B cell (primary cell): ENCODE measurements around the gene TGFBR3. TPM values are rescaled to one million over a fixed set of nuclear protein-coding genes. Genes with fewer than 3 reads are reported as not detected.

Experiments
- ATAC-seq: fragments of 200-7000 bp; cut with Tn5 transposase; one replicate; pipeline ENCODE4 v1.10.0; 2021; ENCODE audit warnings: low read depth, mild to moderate bottlenecking, moderate number of reproducible peaks, moderate library complexity
- CTCF ChIA-PET: fragments of 350-600 bp; sonication (Branson Sonifier 250); formaldehyde crosslinking; loops from one replicate; lab custom pipeline; 2021; ENCODE audit warnings: antibody characterized with exemption, inconsistent platforms; lab: Charles Lee
- POLR2A ChIA-PET: fragments of 350-600 bp; sonication (Branson Sonifier 250); formaldehyde crosslinking; loops from one replicate; lab custom pipeline; 2021; ENCODE audit warnings: antibody characterized with exemption; lab: Charles Lee
- DNase-seq: peaks from one replicate; pipeline ENCODE4 v3.0.0; 2013
- H2AFZ ChIP-seq: 2 replicates; pipeline ENCODE4 v1.6.1; 2012; ENCODE audit warnings: mild to moderate bottlenecking, low read depth, low read length; ENCODE audit not compliant: insufficient read depth, poor library complexity, severe bottlenecking
- H3K27ac ChIP-seq, 2 donors: 1 replicate in 1 of 2; 2 replicates in 1 of 2; pipeline ENCODE4 v1.5.1; 2012 to 2013; ENCODE audit warnings: low read length in 2 of 2, mild to moderate bottlenecking in 2 of 2, moderate library complexity in 1 of 2
- H3K27me3 ChIP-seq, 4 experiments: fragments of 200-600 bp in 1 of 4; sonication (generic) in 1 of 4; replicated peaks in 1 of 4; 1 replicate in 2 of 4; 2 replicates in 2 of 4; pipeline versions ENCODE4 v1.6.1 to v1.7.0; 2013 to 2016; ENCODE audit warnings: low read length in 3 of 4, mild to moderate bottlenecking in 2 of 4, mixed read lengths in 1 of 4, moderate library complexity in 1 of 4; ENCODE audit not compliant: insufficient read depth in 4 of 4, control insufficient read depth in 3 of 4; ENCODE audit errors: control extremely low read depth in 1 of 4
- H3K36me3 ChIP-seq, 2 experiments: replicated peaks in 1 of 2; 1 replicate in 1 of 2; 2 replicates in 1 of 2; pipeline versions ENCODE4 v1.6.1 to v1.7.1; 2013; ENCODE audit warnings: low read length in 1 of 2; ENCODE audit not compliant: insufficient read depth in 2 of 2, control insufficient read depth in 1 of 2; ENCODE audit errors: control extremely low read depth in 1 of 2, extremely low read depth in 1 of 2
- H3K4me1 ChIP-seq, 2 donors: fragments of 200-600 bp in 1 of 2; sonication (generic) in 1 of 2; 1 replicate in 1 of 2; 2 replicates in 1 of 2; pipeline versions ENCODE4 v1.5.1 to v1.6.1; 2013 to 2017; ENCODE audit warnings: low read length in 2 of 2; ENCODE audit not compliant: control insufficient read depth in 2 of 2, insufficient read depth in 2 of 2
- H3K4me2 ChIP-seq: replicated peaks from 2 replicates; pipeline ENCODE3; 2012; ENCODE audit warnings: mild to moderate bottlenecking, low read depth, low read length; ENCODE audit not compliant: poor library complexity, severe bottlenecking
- H3K4me3 ChIP-seq, 5 experiments: fragments of 200-600 bp in 1 of 5; sonication (generic) in 1 of 5; 1 replicate in 3 of 5; 2 replicates in 2 of 5; pipeline versions ENCODE4 v1.5.1 to v1.7.0; 2011 to 2016; ENCODE audit warnings: low read length in 4 of 5, mild to moderate bottlenecking in 4 of 5, low read depth in 2 of 5, control low read depth in 1 of 5, moderate library complexity in 1 of 5; ENCODE audit not compliant: insufficient read depth in 1 of 5; ENCODE audit errors: control extremely low read depth in 1 of 5, extremely low read depth in 1 of 5
- H3K79me2 ChIP-seq: fragments of 200-600 bp; sonication (generic); one replicate; pipeline ENCODE4 v1.6.0; 2016; ENCODE audit warnings: low read length; ENCODE audit not compliant: control insufficient read depth, insufficient read depth
- H3K9ac ChIP-seq: fragments of 200-600 bp; sonication (generic); 2 replicates; pipeline ENCODE4 v1.6.1; 2017; ENCODE audit warnings: mild to moderate bottlenecking, low read length, moderate library complexity
- H3K9me3 ChIP-seq, 3 donors: one replicate each; pipeline versions ENCODE4 v1.6.1 to v1.7.1; 2013; ENCODE audit warnings: low read length in 2 of 3; ENCODE audit not compliant: control insufficient read depth in 2 of 3, insufficient read depth in 1 of 3; ENCODE audit errors: control extremely low read depth in 1 of 3
- H4K20me1 ChIP-seq: 2 replicates; pipeline ENCODE4 v1.6.0; 2012; ENCODE audit warnings: mild to moderate bottlenecking, low read length; ENCODE audit not compliant: insufficient read depth, control insufficient read depth, poor library complexity, severe bottlenecking
- H3K27ac Mint-ChIP-seq: one replicate; pipeline ENCODE4 v1.8.0; 2021; ENCODE audit warnings: mixed read lengths
- H3K27me3 Mint-ChIP-seq: one replicate; pipeline ENCODE4 v1.8.0; 2021; ENCODE audit warnings: mixed read lengths
- H3K4me1 Mint-ChIP-seq: one replicate; pipeline ENCODE4 v1.8.0; 2021; ENCODE audit warnings: mixed read lengths
- H3K4me3 Mint-ChIP-seq: one replicate; pipeline ENCODE4 v1.8.0; 2021; ENCODE audit warnings: mixed read lengths
- H3K9me3 Mint-ChIP-seq: one replicate; pipeline ENCODE4 v1.8.0; 2022; ENCODE audit warnings: mixed read lengths; ENCODE audit not compliant: insufficient read depth
- EZH2 ChIP-seq: IDR thresholded peaks from 2 replicates; pipeline ENCODE4 v1.6.1; 2012; ENCODE audit warnings: borderline replicate concordance, low read depth, mild to moderate bottlenecking, moderate library complexity, low read length; ENCODE audit not compliant: insufficient read depth, poor library complexity, severe bottlenecking
- WGBS: methylation state at CpG from one replicate; pipeline ENCODE4 v1.1.5; 2013; ENCODE audit warnings: missing lambda C conversion rate; ENCODE audit not compliant: insufficient coverage; 5-methylcytosine and 5-hydroxymethylcytosine counted together
- intact Hi-C: fragments of 100-400 bp; cut with micrococcal nuclease; formaldehyde crosslinking; loops from one replicate; pipeline ENCODE4 v1.10.0; 2022
- polyA plus RNA-seq: library from polyadenylated mRNA; depleted of rRNA; stranded (reverse); fragments of >200 nt; gene quantifications from 2 replicates; pipeline ENCODE4 v1.2.3, GENCODE V29; 2012
- total RNA-seq, 2 donors: library from RNA; stranded (reverse); fragments of 120-200 nt in 1 of 2; gene quantifications; 1 replicate in 1 of 2; 2 replicates in 1 of 2; pipeline versions ENCODE4 v1.2.3 to v1.2.4, GENCODE V29; 2013 to 2022
- TF ChIP-seq, protein P1 (sequence below): fragments of 200-600 bp; IDR thresholded peaks from one replicate; pipeline ENCODE4 v1.8.0; 2022; ENCODE audit warnings: antibody characterized with exemption, mild to moderate bottlenecking

Gene TGFBR3
- total and polyA plus RNA-seq, 2 donors (not counting 1 experiment from before 2014, with no cell fraction given): 0.10 to 0.12 TPM

DNA sequence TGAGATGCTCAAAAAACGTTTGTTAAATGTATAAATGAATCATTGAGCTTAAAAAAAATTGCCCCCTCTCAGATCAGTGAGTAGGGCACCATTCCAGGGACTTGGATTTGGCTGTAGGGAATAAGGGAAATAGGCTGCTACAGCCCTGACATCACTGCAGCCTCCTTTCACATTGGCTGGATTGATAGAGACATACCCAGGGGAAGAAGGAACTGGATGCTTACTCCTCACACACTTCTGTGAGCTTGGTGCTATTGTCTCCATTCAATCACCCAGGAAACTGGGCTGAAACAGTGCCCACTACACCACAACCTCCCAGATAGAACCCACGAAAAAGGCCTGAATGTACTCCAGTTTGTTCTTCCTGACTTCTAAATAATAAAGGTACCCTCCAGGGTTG lies 87.2 kb downstream of the TGFBR3 start:
- H2AFZ ChIP-seq: no peak overlapping the region
- no peak for DNase-seq
- H4K20me1 ChIP-seq: no peaks in the 10 kb centered on the region
- H3K36me3 ChIP-seq: no peaks in the 10 kb centered on the region
- H3K4me2 ChIP-seq: no peak overlapping the region
- intact Hi-C loops: no loop called here
- no peak overlapping the region for H3K27ac ChIP-seq
- ATAC-seq: no peak
- Mint-ChIP-seq H3K4me1 (peaks cover 3% of the 10 kb centered on the region), H3K27me3 (peaks cover 2% of the 10 kb centered on the region), H3K9me3 (no peaks in the 10 kb centered on the region), H3K4me3 (no peak overlapping the region), H3K27ac (no peak overlapping the region)
- no peak overlapping the region for H3K4me3 ChIP-seq
- no peaks in the 10 kb centered on the region for H3K79me2 ChIP-seq
- no peak overlapping the region for H3K9ac ChIP-seq
- ChIA-PET CTCF (no interaction called here), POLR2A (no interaction called here)
- no peaks in the 10 kb centered on the region for H3K27me3 ChIP-seq
- H3K4me1 ChIP-seq: peaks cover 3 to 4% of the 10 kb centered on the region in 2 donors
- 67% methylated on average over 1 of the region's 2 CpGs for WGBS
- TF ChIP-seq, protein P1, sequence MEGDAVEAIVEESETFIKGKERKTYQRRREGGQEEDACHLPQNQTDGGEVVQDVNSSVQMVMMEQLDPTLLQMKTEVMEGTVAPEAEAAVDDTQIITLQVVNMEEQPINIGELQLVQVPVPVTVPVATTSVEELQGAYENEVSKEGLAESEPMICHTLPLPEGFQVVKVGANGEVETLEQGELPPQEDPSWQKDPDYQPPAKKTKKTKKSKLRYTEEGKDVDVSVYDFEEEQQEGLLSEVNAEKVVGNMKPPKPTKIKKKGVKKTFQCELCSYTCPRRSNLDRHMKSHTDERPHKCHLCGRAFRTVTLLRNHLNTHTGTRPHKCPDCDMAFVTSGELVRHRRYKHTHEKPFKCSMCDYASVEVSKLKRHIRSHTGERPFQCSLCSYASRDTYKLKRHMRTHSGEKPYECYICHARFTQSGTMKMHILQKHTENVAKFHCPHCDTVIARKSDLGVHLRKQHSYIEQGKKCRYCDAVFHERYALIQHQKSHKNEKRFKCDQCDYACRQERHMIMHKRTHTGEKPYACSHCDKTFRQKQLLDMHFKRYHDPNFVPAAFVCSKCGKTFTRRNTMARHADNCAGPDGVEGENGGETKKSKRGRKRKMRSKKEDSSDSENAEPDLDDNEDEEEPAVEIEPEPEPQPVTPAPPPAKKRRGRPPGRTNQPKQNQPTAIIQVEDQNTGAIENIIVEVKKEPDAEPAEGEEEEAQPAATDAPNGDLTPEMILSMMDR: no peak
- no peak for TF ChIP-seq EZH2
- H3K9me3 ChIP-seq: no peaks in the 10 kb centered on the region

DNA sequence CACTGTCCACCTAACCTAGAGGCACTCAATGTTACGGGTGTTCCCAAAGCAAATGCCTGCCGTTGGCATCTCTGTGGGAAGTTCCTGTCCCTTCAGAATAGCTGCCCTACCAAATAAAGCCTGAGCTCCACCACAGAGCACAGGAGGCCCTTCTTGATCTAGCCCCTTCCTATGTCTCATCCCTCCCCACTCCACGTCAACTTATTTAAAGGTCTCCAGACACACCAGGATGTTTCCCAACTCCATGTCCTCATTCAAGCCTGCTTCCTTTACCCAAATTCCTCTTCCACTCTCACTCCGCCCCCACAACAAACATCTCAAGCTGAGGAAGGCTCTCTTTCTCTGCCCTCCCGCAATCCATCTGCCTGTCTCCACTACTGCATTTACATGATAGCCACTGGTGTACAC lies 87.7 kb downstream of the TGFBR3 start:
- no peak overlapping the region for H3K4me3 Mint-ChIP-seq
- POLR2A ChIA-PET: no interaction called here
- H3K9me3 ChIP-seq: no peaks in the 10 kb centered on the region
- H3K4me1 Mint-ChIP-seq: no peaks in the 10 kb centered on the region
- H2AFZ ChIP-seq: no peak overlapping the region
- peaks cover 2% of the 10 kb centered on the region for H3K27me3 Mint-ChIP-seq
- H3K4me2 ChIP-seq: no peak overlapping the region
- 92% methylated on average over 4 of the region's 5 CpGs for WGBS
- H3K36me3 ChIP-seq: no peaks in the 10 kb centered on the region
- no peak overlapping the region for H3K27ac Mint-ChIP-seq
- H3K79me2 ChIP-seq: no peaks in the 10 kb centered on the region
- no peaks in the 10 kb centered on the region for H3K27me3 ChIP-seq
- H3K4me3 ChIP-seq: no peak overlapping the region
- no peak for DNase-seq
- no peak for ATAC-seq
- intact Hi-C loops: no loop called here
- no peaks in the 10 kb centered on the region for H3K9me3 Mint-ChIP-seq
- H3K9ac ChIP-seq: no peak overlapping the region
- no peaks in the 10 kb centered on the region for H4K20me1 ChIP-seq
- no peaks in the 10 kb centered on the region for H3K4me1 ChIP-seq
- no peak overlapping the region for H3K27ac ChIP-seq
- CTCF ChIA-PET: no interaction called here
- no peak for TF ChIP-seq EZH2
- TF ChIP-seq, protein P1: no peak
